ENCODE measurements around the gene PTPRN2.

DNA sequence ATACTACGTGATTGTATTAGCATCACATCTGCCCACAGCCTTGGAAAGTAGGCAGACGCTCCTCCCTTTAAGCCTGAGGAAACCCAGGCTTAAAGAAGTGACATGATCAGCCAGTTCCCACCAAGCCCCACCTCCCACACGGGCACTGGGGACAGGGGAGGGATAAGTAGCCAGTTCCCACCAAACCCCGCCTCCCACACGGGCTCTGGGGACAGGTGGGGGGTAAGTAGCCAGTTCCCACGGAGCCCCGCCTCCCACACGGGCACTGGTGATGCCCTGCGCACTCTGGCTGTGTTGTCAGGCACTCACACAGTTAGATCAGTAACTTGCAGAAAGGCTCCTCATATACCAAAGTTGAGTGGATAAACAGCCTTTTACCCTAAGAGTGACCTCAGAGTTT, 606.8 kb downstream of the PTPRN2 start:
- TF ChIP-seq CTCF (conservative IDR thresholded peaks at IDR 0.05 in 1 of 2, IDR thresholded peaks at IDR 0.05 in 1 of 2; ENCODE audit: low read depth in 1 of 2, low read length in 2 of 2), result no peak
- no peak for TF ChIP-seq EZH2 (IDR thresholded peaks at IDR 0.05; ENCODE audit: low read length, missing control alignments)

Measured in fibroblast of lung (primary cell).